ENCODE measurements around the gene CPEB4. TPM values are rescaled to one million over a fixed set of nuclear protein-coding genes. Genes with fewer than 3 reads are reported as not detected.
A peak's percentile ranks its signal among the peaks of the same experiment; 100 is the strongest.

Gene CPEB4
- total RNA-seq, 1 experiment from 2014 or later = 8.7 TPM

DNA sequence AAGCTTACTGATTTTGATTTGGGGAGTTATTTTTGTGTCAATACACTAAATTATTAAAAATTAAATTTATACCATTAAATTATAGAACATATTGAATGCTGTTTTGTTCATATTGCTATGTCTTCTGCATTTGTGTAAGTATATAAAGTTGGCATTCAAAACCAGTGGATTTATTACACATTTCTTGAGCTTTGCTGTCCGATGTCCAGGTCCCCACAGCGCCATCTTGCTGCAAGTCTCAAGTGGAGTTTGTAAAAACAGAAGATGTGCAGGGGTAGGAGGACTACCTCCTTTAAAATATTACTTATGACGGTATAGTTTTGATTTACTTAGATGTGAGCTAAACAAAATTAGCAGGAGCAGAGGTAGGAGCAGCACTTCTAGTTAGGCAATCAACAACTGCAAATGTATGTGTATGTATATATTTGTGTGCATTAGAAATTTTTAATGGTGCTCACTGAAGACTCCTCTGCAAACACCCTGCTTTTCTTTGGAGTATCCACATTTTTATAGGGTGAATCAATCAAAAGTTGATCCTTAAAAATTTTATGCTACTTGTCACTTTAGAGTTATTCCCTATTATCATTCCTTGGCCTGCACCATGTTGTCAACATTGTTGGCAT lies 37.4 kb downstream of the CPEB4 start:
- H3K27me3 Mint-ChIP-seq (ENCODE audit: low read depth) = no peaks in the 10 kb centered on the region
- H3K4me1 Mint-ChIP-seq = peaks cover 21 to 34% of the 10 kb centered on the region in 2 experiments
- TF ChIP-seq, protein P1, sequence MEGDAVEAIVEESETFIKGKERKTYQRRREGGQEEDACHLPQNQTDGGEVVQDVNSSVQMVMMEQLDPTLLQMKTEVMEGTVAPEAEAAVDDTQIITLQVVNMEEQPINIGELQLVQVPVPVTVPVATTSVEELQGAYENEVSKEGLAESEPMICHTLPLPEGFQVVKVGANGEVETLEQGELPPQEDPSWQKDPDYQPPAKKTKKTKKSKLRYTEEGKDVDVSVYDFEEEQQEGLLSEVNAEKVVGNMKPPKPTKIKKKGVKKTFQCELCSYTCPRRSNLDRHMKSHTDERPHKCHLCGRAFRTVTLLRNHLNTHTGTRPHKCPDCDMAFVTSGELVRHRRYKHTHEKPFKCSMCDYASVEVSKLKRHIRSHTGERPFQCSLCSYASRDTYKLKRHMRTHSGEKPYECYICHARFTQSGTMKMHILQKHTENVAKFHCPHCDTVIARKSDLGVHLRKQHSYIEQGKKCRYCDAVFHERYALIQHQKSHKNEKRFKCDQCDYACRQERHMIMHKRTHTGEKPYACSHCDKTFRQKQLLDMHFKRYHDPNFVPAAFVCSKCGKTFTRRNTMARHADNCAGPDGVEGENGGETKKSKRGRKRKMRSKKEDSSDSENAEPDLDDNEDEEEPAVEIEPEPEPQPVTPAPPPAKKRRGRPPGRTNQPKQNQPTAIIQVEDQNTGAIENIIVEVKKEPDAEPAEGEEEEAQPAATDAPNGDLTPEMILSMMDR (conservative IDR thresholded peaks at IDR 0.05) = peak; percentile 77
- WGBS (ENCODE audit: extremely low coverage, insufficient read length, low lambda C conversion rate) = no CpG with 5 or more reads among the region's 3 CpGs
- Histone ChIP-seq H3K23me2 (ENCODE audit: insufficient read length, low read depth, low read length, poor library complexity, severe bottlenecking) (no peaks in the 10 kb centered on the region), H3K9ac (ENCODE audit: extremely low read depth, insufficient read length, low read length) (no peak overlapping the region), H4K91ac (ENCODE audit: insufficient read length, low read depth, low read length) (no peak overlapping the region), H4K5ac (ENCODE audit: insufficient read length, low read depth, low read length) (no peak overlapping the region), H3K23ac (ENCODE audit: insufficient read length, low read depth, low read length) (no peak overlapping the region), H3K4me1 (ENCODE audit: insufficient read depth, low read length) (peaks cover 5% of the 10 kb centered on the region; the same call in 1 of the 2 replicates), H3K79me1 (ENCODE audit: insufficient read depth, low read depth, low read length, poor library complexity, severe bottlenecking) (no peaks in the 10 kb centered on the region), H3K27ac (ENCODE audit: insufficient read length, low read depth, low read length) (no peak overlapping the region), H2AK5ac (ENCODE audit: insufficient read length, low read length) (no peak overlapping the region), H3K56ac (ENCODE audit: insufficient read length, low read depth, low read length) (no peak overlapping the region), H2AFZ (ENCODE audit: low read length) (no peak overlapping the region), H3K18ac (ENCODE audit: insufficient read length, low read depth, low read length) (no peak overlapping the region), H3T11ph (ENCODE audit: low read length) (no peak overlapping the region), H3K4ac (ENCODE audit: low read depth, low read length) (no peak overlapping the region), H2BK120ac (ENCODE audit: low read depth, low read length, poor library complexity, severe bottlenecking) (no peak overlapping the region), H2BK15ac (ENCODE audit: low read depth, low read length) (no peak overlapping the region), H3K4me2 (ENCODE audit: insufficient read depth, insufficient read length, low read length) (no peak overlapping the region), H4K8ac (replicated peaks; ENCODE audit: insufficient read length, low read depth, low read length) (no peak overlapping the region), H2BK5ac (ENCODE audit: insufficient read length, low read length) (no peak overlapping the region), H3K27me3 (ENCODE audit: insufficient read depth, low read length) (no peaks in the 10 kb centered on the region), H2BK12ac (ENCODE audit: insufficient read length, low read depth, low read length) (no peak overlapping the region), H2BK20ac (ENCODE audit: low read depth, low read length, poor library complexity, severe bottlenecking) (no peak overlapping the region), H3K9me3 (ENCODE audit: control insufficient read depth, low read depth, low read length) (no peaks in the 10 kb centered on the region), H3K14ac (ENCODE audit: insufficient read depth, low read length) (no peak overlapping the region), H3K79me2 (ENCODE audit: insufficient read depth, low read length) (no peaks in the 10 kb centered on the region), H4K20me1 (ENCODE audit: control insufficient read depth, insufficient read depth, insufficient read length) (no peaks in the 10 kb centered on the region)
- H3K9me3 Mint-ChIP-seq = no peaks in the 10 kb centered on the region
- DNase-seq = no peak
- no peak overlapping the region for H3K4me3 Mint-ChIP-seq
- no peaks in the 10 kb centered on the region; a peak in 3 of 7 replicates for H3K36me3 Mint-ChIP-seq (ENCODE audit: insufficient read depth in 1 of 3, low read depth in 3 of 3)
- H3K27ac Mint-ChIP-seq = no peak overlapping the region; a peak in 1 of 7 replicates

All from H9 (cell line).